NCI-H1930 (cell line): Measurements from ENCODE around the gene PRKACG.

ENCODE experiments used
- DNase-seq, 2 experiments: peaks; one replicate each; lab custom pipeline; 2025; lab: John Stamatoyannopoulos, UW

Gene PRKACG

DNA sequence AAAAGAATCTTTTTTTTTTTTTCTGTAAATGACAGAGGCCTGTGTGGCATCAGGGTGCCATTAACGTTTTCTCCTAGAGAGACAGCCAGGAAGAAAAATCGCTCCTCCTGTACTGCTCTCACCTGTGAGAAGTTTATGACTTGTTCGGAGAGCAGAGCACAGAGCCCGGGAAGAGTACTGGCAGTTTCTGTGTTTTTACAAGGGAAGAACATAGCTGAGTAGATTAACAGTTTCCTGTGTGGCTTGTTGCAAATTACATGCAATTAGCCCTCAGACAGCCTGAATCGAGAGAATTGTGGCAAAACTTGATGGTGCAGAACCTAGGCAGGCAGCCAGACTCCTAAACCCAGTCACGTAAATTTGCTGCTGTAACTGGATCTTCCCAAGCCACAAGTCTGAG, 32.1 kb downstream of the PRKACG start:
- DNase-seq: peak in 1 of 2 experiments; percentile 11

DNA sequence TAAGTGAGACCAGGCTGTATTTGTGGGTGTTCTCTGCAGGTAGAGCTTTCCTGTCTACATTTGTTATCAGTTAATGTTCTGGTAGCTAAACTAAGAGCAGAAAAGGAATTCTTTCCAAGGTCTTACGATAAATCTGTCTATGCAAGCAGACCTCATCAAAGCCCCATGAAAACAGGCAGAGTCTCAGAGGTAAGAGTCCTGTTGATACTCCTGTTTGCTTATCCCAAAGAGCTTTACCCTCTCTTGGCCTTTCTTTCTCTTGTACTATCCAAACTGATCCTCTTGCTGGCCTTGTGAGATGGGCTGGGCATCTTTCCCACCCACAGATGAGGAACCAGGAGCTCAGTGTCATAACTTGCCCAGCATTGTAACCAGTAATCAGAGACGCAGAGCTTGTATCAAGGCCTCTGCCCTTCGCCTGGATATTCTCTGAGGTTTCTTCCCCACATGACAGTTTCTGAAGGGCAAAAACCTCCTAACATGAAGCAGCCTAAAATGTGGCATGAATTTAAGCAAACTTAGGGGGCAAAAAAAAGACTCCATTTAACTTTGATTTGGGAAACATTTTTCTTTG, 33.5 kb downstream of the PRKACG start:
- no peak for DNase-seq

- DNase-seq: no peak
These were observed 34.2 kb downstream of the PRKACG start for GRCh38 chr9:68979538-68980314.

DNA sequence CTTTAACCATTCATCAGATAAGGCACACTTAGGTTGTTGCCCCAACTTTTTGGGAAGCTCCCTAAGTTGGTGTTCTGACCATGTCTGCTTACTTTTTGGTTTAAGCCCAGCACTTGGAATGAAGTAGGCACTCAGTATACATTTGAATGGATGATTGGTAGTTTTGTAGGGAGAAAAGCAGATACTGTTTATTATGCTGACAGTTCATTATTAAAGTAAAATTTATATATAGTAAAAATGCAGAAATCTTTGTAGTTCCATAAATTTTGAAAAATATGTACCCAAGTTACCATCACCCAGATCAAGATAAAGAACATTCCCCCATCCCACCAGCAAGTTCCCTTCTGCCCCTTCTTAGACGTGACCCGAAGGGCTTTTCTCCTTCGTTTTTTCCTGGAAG, 35.4 kb downstream of the PRKACG start:
- DNase-seq: no peak

DNA sequence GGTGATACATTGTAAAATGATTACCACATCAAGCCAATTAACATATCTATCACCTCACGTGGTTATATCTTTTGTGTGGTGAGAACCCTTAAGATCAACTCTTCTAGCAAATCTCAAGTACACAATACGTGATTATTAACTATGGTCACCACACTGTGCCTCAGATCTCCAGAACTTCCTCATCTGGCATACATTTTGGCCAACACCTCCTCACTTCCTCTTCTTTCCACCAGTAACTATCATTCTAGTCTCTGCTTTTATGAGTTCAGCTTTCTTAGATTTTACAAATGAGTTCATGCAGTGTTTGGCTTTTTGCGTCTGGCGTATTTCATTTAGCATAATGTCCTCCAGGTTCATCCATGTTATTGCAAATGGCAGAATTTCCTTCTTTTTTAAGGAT, 35.8 kb downstream of the PRKACG start:
- DNase-seq: no peak

DNA sequence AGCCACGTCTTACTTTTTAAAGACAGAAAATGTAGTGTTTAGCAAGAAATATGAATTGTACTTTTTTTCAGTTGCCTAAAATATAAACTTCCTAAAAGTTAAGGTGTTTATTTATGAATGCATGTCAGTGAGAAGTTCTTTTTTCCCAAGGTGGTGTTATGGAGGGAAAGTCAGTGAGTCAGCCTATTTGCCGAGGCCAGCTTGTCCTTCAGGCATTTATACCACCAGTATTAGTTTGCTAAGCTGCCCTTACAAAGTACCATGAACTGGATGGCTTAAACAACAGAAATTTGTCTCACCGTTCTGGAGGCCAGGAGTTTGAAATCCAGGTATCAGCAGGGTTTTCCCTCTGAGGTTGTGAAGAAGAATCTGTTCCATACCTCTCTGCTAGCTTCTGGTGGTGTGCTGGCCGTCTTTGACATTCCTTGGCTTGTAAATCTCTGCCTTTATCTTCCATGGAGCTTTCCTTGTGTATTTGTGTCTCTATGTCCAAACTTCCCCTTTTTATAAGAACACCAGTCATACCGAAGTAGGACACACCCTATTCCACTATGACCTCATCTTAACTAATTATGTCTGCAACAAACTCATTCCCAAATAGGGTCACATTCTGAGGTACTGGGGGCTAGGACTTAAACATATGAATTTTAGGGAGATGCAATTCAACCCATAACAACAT, 38.4 kb downstream of the PRKACG start:
- no peak for DNase-seq

DNA sequence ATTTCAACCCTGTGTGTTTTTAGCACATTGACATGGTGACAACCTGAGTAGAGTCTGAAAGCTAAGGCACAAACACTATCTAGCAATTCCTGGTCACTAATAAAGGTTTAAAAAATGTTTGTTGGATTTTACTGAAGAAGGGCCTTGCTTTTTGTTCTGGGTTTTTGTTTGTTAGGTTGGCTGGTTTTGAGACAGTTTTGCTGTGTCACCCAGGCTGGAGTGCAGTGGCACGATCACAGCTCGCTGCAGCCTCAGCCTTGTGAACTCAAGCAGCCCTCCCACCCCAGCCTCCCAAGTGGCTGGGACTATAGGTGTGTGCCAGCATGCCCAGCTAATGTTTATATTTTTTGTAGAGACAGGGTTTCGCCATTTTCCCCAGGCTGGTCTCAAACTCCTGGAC, 39.0 kb downstream of the PRKACG start:
- DNase-seq: no peak

DNA sequence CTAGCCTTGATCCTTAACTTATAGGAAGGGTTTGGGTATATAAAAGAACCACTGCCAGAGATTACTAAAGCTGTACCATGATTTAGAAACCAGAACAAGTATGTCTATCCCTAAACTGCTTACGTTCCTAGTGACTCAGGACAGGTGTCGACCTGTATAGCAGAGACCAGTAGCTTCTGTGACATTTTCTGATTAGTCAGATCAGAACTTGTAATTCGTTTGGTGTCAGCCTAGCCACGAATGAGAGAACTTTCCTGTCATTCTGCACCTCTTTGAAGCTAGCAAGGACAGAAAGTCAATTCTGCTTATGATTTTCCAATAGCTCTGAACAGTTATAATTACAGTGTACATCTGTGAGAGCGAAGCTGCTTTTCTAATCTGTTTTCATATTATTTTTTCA, 39.5 kb downstream of the PRKACG start:
- no peak for DNase-seq

DNA sequence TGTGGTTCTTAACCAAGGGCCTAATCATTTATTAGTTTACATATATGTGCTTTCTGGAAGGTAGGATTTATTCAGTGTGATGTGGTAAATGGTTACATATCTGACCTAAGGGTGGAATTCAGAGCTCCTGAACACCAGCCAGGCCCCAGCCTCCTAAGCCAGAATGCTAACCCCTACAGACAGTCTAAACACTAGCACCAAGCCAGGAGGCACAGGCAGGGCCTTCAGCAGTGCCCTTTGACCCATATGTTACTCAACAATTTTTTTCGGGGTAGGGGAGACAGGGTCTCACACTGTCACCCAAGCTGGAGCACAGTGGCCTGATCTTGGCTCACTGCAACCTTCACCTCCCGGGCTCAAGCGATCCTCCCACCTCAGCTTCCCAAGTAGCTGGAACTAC, 40.3 kb downstream of the PRKACG start:
- DNase-seq: no peak

DNA sequence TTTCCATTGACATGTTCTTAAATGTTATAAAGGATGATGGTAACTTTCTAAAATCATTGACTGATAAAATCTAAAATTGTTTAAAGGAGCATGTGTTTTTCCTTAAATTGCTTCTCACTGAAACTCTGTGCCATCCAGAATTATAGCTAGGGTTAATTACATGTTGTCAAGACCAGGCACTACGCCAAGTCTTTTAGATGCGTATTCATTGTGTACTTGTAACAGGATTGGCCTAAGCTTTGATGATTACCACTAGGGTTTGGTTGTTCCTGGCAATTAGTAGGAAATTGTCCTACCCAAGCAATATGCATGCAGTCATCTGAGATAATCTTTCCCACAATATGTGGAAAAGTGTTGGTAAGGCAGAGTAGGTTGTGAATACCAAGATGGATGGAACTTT, 43.8 kb downstream of the PRKACG start:
- peak in 1 of 2 experiments; percentile 45 for DNase-seq

DNA sequence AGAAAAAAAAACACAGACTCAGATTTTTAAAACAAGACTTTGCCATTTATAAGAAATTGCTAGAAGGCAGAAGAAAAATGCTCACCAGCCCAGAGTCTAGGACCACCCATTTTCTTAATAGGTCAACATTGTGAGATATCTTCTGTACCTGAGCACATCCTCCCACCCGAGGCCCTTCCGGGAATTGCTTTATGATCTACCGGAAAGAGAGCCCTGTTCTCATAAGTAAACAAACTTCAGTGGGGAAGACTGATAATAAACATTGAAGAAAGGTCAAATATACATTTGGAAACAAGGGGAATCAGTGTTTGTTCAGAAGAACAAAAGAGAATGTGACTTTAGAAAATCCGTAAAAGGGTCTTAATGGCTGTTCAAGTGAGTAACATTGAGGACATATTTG, 44.4 kb downstream of the PRKACG start:
- peak in 1 of 2 experiments; percentile 11 for DNase-seq

DNA sequence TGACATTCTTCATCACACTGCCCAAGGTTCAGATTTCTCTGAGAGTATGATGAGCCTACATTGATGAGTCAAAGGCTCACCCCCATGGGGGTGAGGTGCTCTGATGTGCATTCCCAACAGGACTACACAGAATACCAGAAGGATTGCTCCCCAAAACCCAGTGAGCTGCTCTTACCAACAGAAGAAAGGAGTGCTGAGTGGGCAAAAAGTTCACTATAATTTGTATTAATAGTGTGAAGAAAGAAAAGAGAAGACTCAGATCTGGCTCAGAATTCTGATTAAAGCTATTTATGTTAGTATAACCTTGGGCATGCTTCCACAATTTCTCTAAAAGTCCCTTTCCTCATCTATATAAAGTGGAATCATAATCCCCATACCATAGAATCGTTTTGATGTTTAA, 46.1 kb downstream of the PRKACG start:
- DNase-seq: no peak

DNA sequence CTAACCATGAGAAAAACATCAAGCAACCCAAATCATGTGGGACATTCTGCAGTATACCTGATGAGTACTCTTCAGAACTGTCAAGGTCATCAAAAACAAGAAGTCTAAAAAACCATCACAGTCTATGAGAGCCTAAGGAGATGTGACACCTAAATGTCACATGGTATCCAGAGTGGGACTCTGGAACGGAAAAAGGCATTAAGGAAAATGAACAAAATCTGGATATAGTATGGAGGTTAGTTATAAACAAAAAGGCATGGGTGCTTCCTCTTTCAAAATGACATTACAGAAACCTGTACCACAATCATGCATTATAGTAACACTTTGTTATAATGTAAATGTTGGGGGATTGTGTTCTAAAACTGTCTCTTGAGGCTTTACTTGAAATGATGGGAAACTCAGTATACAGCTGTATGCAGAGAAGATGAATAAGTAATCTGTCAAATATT, 47.4 kb downstream of the PRKACG start:
- DNase-seq: no peak

- DNase-seq: no peak
These were observed 49.1 kb downstream of the PRKACG start for GRCh38 chr9:68964765-68965164.

GRCh38 chr9:68964102-68964541, 49.8 kb downstream of the PRKACG start:
- no peak for DNase-seq

DNA sequence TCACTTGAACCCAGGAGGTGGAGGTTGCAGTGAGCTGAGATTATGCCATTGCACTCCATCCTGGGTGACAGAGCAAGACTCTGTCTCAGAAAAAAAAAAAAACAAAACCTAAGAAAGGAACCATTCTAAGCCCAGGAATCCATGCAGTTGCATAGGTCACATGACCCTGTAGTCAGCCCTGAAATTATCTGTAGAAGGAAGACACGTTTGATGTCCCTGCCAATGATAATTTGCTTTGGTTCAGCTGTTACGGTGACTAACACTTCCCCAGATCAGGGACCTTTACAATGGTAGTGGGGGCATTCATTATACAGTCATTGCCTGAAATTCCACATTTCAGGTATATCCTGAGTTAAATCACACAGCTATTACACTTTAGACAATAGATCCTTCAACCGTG, 50.5 kb downstream of the PRKACG start:
- no peak for DNase-seq
